HepG2 (cell line): Measurements from ENCODE around the gene EIF6. TPM values are rescaled to one million over a fixed set of nuclear protein-coding genes. Genes with fewer than 3 reads are reported as not detected.
A peak's percentile ranks its signal among the peaks of the same experiment; 100 is the strongest.

ENCODE experiments used
- ATAC-seq: fragments of 200-7000 bp; cut with Tn5 transposase; 3 replicates; pipeline ENCODE4 v1.9.1; 2020; ENCODE audit warnings: mild to moderate bottlenecking, moderate library complexity
- BruUV-seq: library from RNA; stranded (reverse); fragments of 400-500 nt; replicated peaks from 2 replicates; lab custom pipeline; 2021; lab: Mats Ljungman, UMichigan
- CTCF ChIA-PET: fragments of 300-600 bp; formaldehyde crosslinking; extraction: SDS; loops from one replicate; lab custom pipeline; 2021; ENCODE audit warnings: low total read pairs, inconsistent platforms, low intra/inter-chr PET ratio; lab: Yijun Ruan, JAX
- POLR2A ChIA-PET: fragments of 350-600 bp; sonication (Branson Sonifier 250); formaldehyde crosslinking; loops from one replicate; lab custom pipeline; 2020; ENCODE audit warnings: antibody characterized with exemption, inconsistent platforms; lab: Yijun Ruan, JAX
- DNase-seq: peaks from one replicate; pipeline ENCODE4 v3.0.0-alpha.2; 2015; ENCODE audit warnings: low spot score
- FAIRE-seq: peaks from 3 replicates; lab custom pipeline; 2011; peaks lifted over from hg19 to GRCh38; lab: Jason Lieb, UNC
- H2AFZ ChIP-seq: one replicate; pipeline ENCODE4 v1.6.1; 2011; ENCODE audit warnings: low read length, inconsistent platforms
- H3K27ac ChIP-seq: fragments of 300-600 bp; 3 replicates; pipeline ENCODE4 v1.8.0; 2011; ENCODE audit warnings: mixed run types, mild to moderate bottlenecking, mixed read lengths, low read length, inconsistent platforms; ENCODE audit not compliant: insufficient read depth; ENCODE audit errors: extremely low read length
- H3K27me3 ChIP-seq, 2 experiments: fragments of 200-600 bp in 1 of 2; 2 replicates in 1 of 2; 3 replicates in 1 of 2; pipeline versions ENCODE4 v1.6.0 to v1.8.0; 2011; ENCODE audit warnings: low read length in 2 of 2, mild to moderate bottlenecking in 2 of 2, moderate library complexity in 2 of 2, inconsistent platforms in 1 of 2; ENCODE audit not compliant: insufficient read depth in 2 of 2, control insufficient read depth in 1 of 2
- H3K36me3 ChIP-seq, 2 experiments: fragments of 200-600 bp in 1 of 2; replicated peaks in 1 of 2; 2 replicates in 1 of 2; 3 replicates in 1 of 2; pipeline versions ENCODE4 v1.5.1 to v1.8.0; 2011; ENCODE audit warnings: low read length in 2 of 2, inconsistent platforms in 1 of 2; ENCODE audit not compliant: insufficient read depth in 2 of 2, control insufficient read depth in 1 of 2
- H3K4me1 ChIP-seq: 2 replicates; pipeline ENCODE4 v1.5.1; 2012; ENCODE audit warnings: low read length, inconsistent platforms; ENCODE audit not compliant: insufficient read depth
- H3K4me2 ChIP-seq: 2 replicates; pipeline ENCODE4 v1.6.0; 2011; ENCODE audit warnings: low read depth, low read length, inconsistent platforms
- H3K4me3 ChIP-seq, 3 experiments: fragments of 200-600 bp in 1 of 3; sonication (generic), shearing (Covaris generic) in 1 of 3; replicated peaks in 1 of 3; 2 replicates each; pipeline ENCODE4 v1.5.1; 2011 to 2016; ENCODE audit warnings: low read length in 3 of 3, inconsistent platforms in 2 of 3, low read depth in 2 of 3, mild to moderate bottlenecking in 2 of 3, control low read depth in 1 of 3, mixed read lengths in 1 of 3; ENCODE audit not compliant: insufficient read depth in 1 of 3
- H3K79me2 ChIP-seq: one replicate; pipeline ENCODE4 v1.6.1; 2011; ENCODE audit warnings: low read length, inconsistent platforms; ENCODE audit not compliant: insufficient read depth
- H3K9ac ChIP-seq: 2 replicates; pipeline ENCODE4 v1.6.0; 2011; ENCODE audit warnings: mild to moderate bottlenecking, low read depth, low read length, inconsistent platforms; ENCODE audit not compliant: insufficient read depth
- H3K9me3 ChIP-seq: 2 replicates; pipeline ENCODE4 v1.5.1; 2012; ENCODE audit warnings: mild to moderate bottlenecking, low read length
- H4K20me1 ChIP-seq: 2 replicates; pipeline ENCODE4 v1.6.0; 2011; ENCODE audit warnings: inconsistent platforms, mild to moderate bottlenecking, low read length, moderate library complexity; ENCODE audit not compliant: insufficient read depth
- AKAP8 ChIP-seq: sonication (generic); formaldehyde crosslinking; IDR thresholded peaks from 2 replicates; pipeline ENCODE4 v1.5.1; 2020; ENCODE audit warnings: mild to moderate bottlenecking, missing genetic modification reagents
- ATF5 ChIP-seq: sonication (generic); formaldehyde crosslinking; IDR thresholded peaks from 2 replicates; pipeline ENCODE4 v1.4.0; 2020; ENCODE audit warnings: mild to moderate bottlenecking, low read depth, missing genetic modification reagents
- HDAC1 ChIP-seq: sonication (generic); formaldehyde crosslinking; IDR thresholded peaks from 2 replicates; pipeline ENCODE4 v1.5.1; 2020; ENCODE audit warnings: mild to moderate bottlenecking, missing genetic modification reagents
- IRF2 ChIP-seq: IDR thresholded peaks from 2 replicates; pipeline ENCODE4 v1.6.1; 2018; ENCODE audit warnings: missing genetic modification reagents, missing compliant biosample characterization
- IRF9 ChIP-seq: sonication (generic); formaldehyde crosslinking; IDR thresholded peaks from 2 replicates; pipeline ENCODE4 v1.8.0; 2022; ENCODE audit warnings: missing genetic modification reagents, mild to moderate bottlenecking, borderline replicate concordance
- ISX ChIP-seq: sonication (generic); formaldehyde crosslinking; conservative IDR thresholded peaks from 2 replicates; pipeline ENCODE4 v1.5.0; 2020; ENCODE audit warnings: missing genetic modification reagents
- MTERF4 ChIP-seq: sonication (generic); formaldehyde crosslinking; IDR thresholded peaks from 2 replicates; pipeline ENCODE4 v1.8.0; 2023; ENCODE audit warnings: mild to moderate bottlenecking, missing genetic modification reagents
- RBAK ChIP-seq: sonication (generic); formaldehyde crosslinking; IDR thresholded peaks from 2 replicates; pipeline ENCODE4 v1.5.1; 2020; ENCODE audit warnings: mild to moderate bottlenecking, missing genetic modification reagents
- SAFB2 ChIP-seq: sonication (generic); formaldehyde crosslinking; IDR thresholded peaks from 2 replicates; pipeline ENCODE4 v1.5.1; 2020; ENCODE audit warnings: missing genetic modification reagents, low read depth, mild to moderate bottlenecking, borderline replicate concordance
- SMYD3 ChIP-seq: sonication (generic); formaldehyde crosslinking; IDR thresholded peaks from 2 replicates; pipeline ENCODE4 v1.8.1; 2023; ENCODE audit warnings: mild to moderate bottlenecking, missing genetic modification reagents
- TGIF2 ChIP-seq: IDR thresholded peaks from 2 replicates; pipeline ENCODE4 v1.6.1; 2016; ENCODE audit warnings: control low read depth, missing compliant biosample characterization
- ZBTB4 ChIP-seq: sonication (generic); formaldehyde crosslinking; IDR thresholded peaks from 2 replicates; pipeline ENCODE4 v1.4.0; 2020; ENCODE audit warnings: missing genetic modification reagents, mild to moderate bottlenecking, borderline replicate concordance
- ZNF101 ChIP-seq: sonication (generic); formaldehyde crosslinking; IDR thresholded peaks from 2 replicates; pipeline ENCODE4 v1.4.0; 2020; ENCODE audit warnings: mild to moderate bottlenecking, low read depth, missing genetic modification reagents, borderline replicate concordance
- ZNF230 ChIP-seq: sonication (generic); formaldehyde crosslinking; IDR thresholded peaks from 2 replicates; pipeline ENCODE4 v1.4.0; 2020; ENCODE audit warnings: mild to moderate bottlenecking, missing genetic modification reagents
- ZNF430 ChIP-seq: sonication (generic); formaldehyde crosslinking; IDR thresholded peaks from 2 replicates; pipeline ENCODE4 v1.9.0; 2021; ENCODE audit warnings: mild to moderate bottlenecking, missing genetic modification reagents
- WGBS: methylation state at CpG from one replicate; pipeline ENCODE4 v1.1.6; 2017; ENCODE audit warnings: low lambda C conversion rate; 5-methylcytosine and 5-hydroxymethylcytosine counted together
- in situ Hi-C: cut with HindIII; loops from 2 replicates; pipeline ENCODE4 v1.10.0; 2017; ENCODE audit warnings: low pct_unique_long_range_greater_than_20kb; ENCODE audit not compliant: extremely low pct_ligation_motif_present
- intact Hi-C: fragments of 100-400 bp; cut with micrococcal nuclease; formaldehyde crosslinking; loops from one replicate; pipeline ENCODE4 v1.10.0; 2022; ENCODE audit not compliant: unreplicated experiment
- polyA plus RNA-seq, 8 experiments: library from polyadenylated mRNA; depleted of rRNA in 3 of 8; stranded (reverse) in 7 of 8; unstranded in 1 of 8; fragments of >200 nt; fragmentation: Illumina TruSeq in 4 of 8; extraction: Trizol in 4 of 8; gene quantifications; 2 replicates each; pipeline versions ENCODE4 v1.2.1 to v1.2.3, GENCODE V29; 2011 to 2016; ENCODE audit warnings: low read depth in 4 of 8, missing spikeins in 1 of 8, mixed read lengths in 1 of 8; ENCODE audit not compliant: insufficient read depth in 1 of 8
- total RNA-seq, 5 experiments: library from RNA; depleted of rRNA; stranded (reverse); fragments of >200 nt; fragmentation: Illumina TruSeq; extraction: Trizol; gene quantifications; 2 replicates each; pipeline ENCODE4 v1.2.3, GENCODE V29; 2016; ENCODE audit warnings: low read depth in 1 of 5
- TF ChIP-seq, protein P1 (sequence below): IDR thresholded peaks from 2 replicates; pipeline ENCODE4 v1.6.1; 2016; ENCODE audit warnings: missing genetic modification reagents, missing compliant biosample characterization

Gene EIF6
- total and polyA plus RNA-seq, 2 of the 13 experiments (the other 11 are each of a cell fraction or from before 2014, with no cell fraction given) = 462 to 466 TPM

- DNase-seq (no peak), FAIRE-seq (no peak), ATAC-seq (peak; percentile 64)
- Histone ChIP-seq H3K4me2 (peak overlapping the region; percentile 54), H3K27ac (peak overlapping the region; percentile 74), H3K79me2 (no peaks in the 10 kb centered on the region), H3K9me3 (no peaks in the 10 kb centered on the region), H3K4me1 (peaks cover 51% of the 10 kb centered on the region), H3K9ac (peak overlapping the region; percentile 7), H4K20me1 (no peaks in the 10 kb centered on the region), H3K4me3 (peak overlapping the region in 1 of 3 experiments; percentile 15; a peak in 1 of 6 replicates), H2AFZ (no peak overlapping the region), H3K36me3 (no peaks in the 10 kb centered on the region), H3K27me3 (no peaks in the 10 kb centered on the region)
- POLR2A ChIA-PET = interaction anchor here (0.8 to 3.9 kb wide), 17 partner anchors 9 to 291 kb away, joined by 3 to 78 read pairs (median 5); partner anchors contain the start of genes CEP250 and EIF6
- BruUV-seq = TSS peak; percentile 37
- intact Hi-C loops (loop anchor here (1.0 kb wide), 1 partner anchor 19 kb away; no protein-coding TSS in a partner anchor), in situ Hi-C loops (no loop called here)
- WGBS = 33% methylated on average over 3 of the region's 3 CpGs
- CTCF ChIA-PET = interaction anchor here (6.9 kb wide), 1 partner anchor 22 kb away, joined by 204 read pairs; no protein-coding TSS in a partner anchor
- peak; percentile 54; the same call in 1 of the 2 replicates for TF ChIP-seq SAFB2 (CRISPR knock-in tag)
- TF ChIP-seq MTERF4 (CRISPR knock-in tag) = 0 out of 2 replicates have a peak, but pooled peaks have one; percentile 71
- TF ChIP-seq ATF5 (CRISPR knock-in tag) = peak; percentile 51; the same call in 1 of the 2 replicates
- TF ChIP-seq IRF2 (CRISPR knock-in tag) = no peak
- no peak for TF ChIP-seq SMYD3 (CRISPR knock-in tag)
- 0 out of 2 replicates have a peak, but pooled peaks have one; percentile 19 for TF ChIP-seq AKAP8
- TF ChIP-seq TGIF2 (CRISPR knock-in tag) = peak; percentile 55; the same call in 1 of the 2 replicates
- TF ChIP-seq HDAC1 = no peak
- TF ChIP-seq ISX = no peak
- TF ChIP-seq, protein P1, sequence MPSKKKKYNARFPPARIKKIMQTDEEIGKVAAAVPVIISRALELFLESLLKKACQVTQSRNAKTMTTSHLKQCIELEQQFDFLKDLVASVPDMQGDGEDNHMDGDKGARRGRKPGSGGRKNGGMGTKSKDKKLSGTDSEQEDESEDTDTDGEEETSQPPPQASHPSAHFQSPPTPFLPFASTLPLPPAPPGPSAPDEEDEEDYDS (CRISPR knock-in tag) = no peak
- peak; percentile 25; the same call in 1 of the 2 replicates for TF ChIP-seq ZNF230 (CRISPR knock-in tag)
- 0 out of 2 replicates have a peak, but pooled peaks have one; percentile 43 for TF ChIP-seq ZBTB4 (CRISPR knock-in tag)
- peak; percentile 67; the same call in 1 of the 2 replicates for TF ChIP-seq ZNF430 (CRISPR knock-in tag)
- peak; percentile 74 for TF ChIP-seq RBAK (CRISPR knock-in tag)
- 0 out of 2 replicates have a peak, but pooled peaks have one; percentile 34 for TF ChIP-seq IRF9 (CRISPR knock-in tag)
- peak; percentile 31; the same call in 1 of the 2 replicates for TF ChIP-seq ZNF101 (CRISPR knock-in tag)
Observed at GRCh38 chr20:35326740-35327073, 42.1 kb upstream of the EIF6 start.
